K562 (cell line): ENCODE measurements around the gene PHF1. TPM values are rescaled to one million over a fixed set of nuclear protein-coding genes. Genes with fewer than 3 reads are reported as not detected.
A peak's percentile ranks its signal among the peaks of the same experiment; 100 is the strongest.

ENCODE experiments used
- ATF7 ChIP-seq: fragments of 450-650 bp; IDR thresholded peaks from 2 replicates; pipeline ENCODE4 v1.7.1; 2014; ENCODE audit warnings: mild to moderate bottlenecking, moderate library complexity
- CCAR2 ChIP-seq: fragments of 200-400 bp; formaldehyde crosslinking; IDR thresholded peaks from 2 replicates; pipeline ENCODE4 v1.6.1; 2017; ENCODE audit warnings: mild to moderate bottlenecking, low read depth, low read length
- CREB3L1 ChIP-seq: fragments of 450-650 bp; IDR thresholded peaks from 2 replicates; pipeline ENCODE4 v1.6.1; 2014; ENCODE audit warnings: low read depth, mild to moderate bottlenecking, moderate library complexity, borderline replicate concordance
- CREB5 ChIP-seq: fragments of 250-450 bp; sonication (Bioruptor Pico); IDR thresholded peaks from 2 replicates; pipeline ENCODE4 v1.5.0; 2020; ENCODE audit warnings: mild to moderate bottlenecking
- ESRRA ChIP-seq: fragments of 450-650 bp; IDR thresholded peaks from 2 replicates; pipeline ENCODE4 v1.6.1; 2014; ENCODE audit warnings: low read depth, mild to moderate bottlenecking, moderate library complexity, borderline replicate concordance
- MLX ChIP-seq, 2 experiments: fragments of 450-650 bp in 1 of 2; sonication (generic) in 1 of 2; formaldehyde crosslinking; conservative IDR thresholded peaks; 2 replicates each; pipeline versions ENCODE4 v1.4.0 to v1.8.1; 2020 to 2022; ENCODE audit warnings: mild to moderate bottlenecking in 1 of 2, missing genetic modification reagents in 1 of 2
- NR2C2 ChIP-seq, 2 experiments: fragments of 200-800 bp in 1 of 2; sonication (Bioruptor generic) in 1 of 2; sonication (generic) in 1 of 2; formaldehyde crosslinking in 1 of 2; IDR thresholded peaks; 2 replicates each; pipeline versions ENCODE4 v1.6.1 to v1.8.0; 2016 to 2022; ENCODE audit warnings: mild to moderate bottlenecking in 1 of 2, missing compliant biosample characterization in 1 of 2, missing genetic modification characterization in 1 of 2, missing genetic modification reagents in 1 of 2
- ZBTB1 ChIP-seq: sonication (generic); formaldehyde crosslinking; IDR thresholded peaks from 2 replicates; pipeline ENCODE4 v1.8.1; 2023; ENCODE audit warnings: missing genetic modification reagents, low read depth, mild to moderate bottlenecking, borderline replicate concordance
- ZBTB40 ChIP-seq, 2 experiments: fragments of 450-650 bp in 1 of 2; sonication (generic) in 1 of 2; formaldehyde crosslinking in 1 of 2; IDR thresholded peaks; 2 replicates each; pipeline versions ENCODE4 v1.7.1 to v1.9.0; 2016 to 2022; ENCODE audit warnings: inconsistent platforms in 1 of 2, mild to moderate bottlenecking in 1 of 2, missing genetic modification reagents in 1 of 2
- ZFP1 ChIP-seq: fragments of 450-650 bp; formaldehyde crosslinking; IDR thresholded peaks from 2 replicates; pipeline ENCODE4 v1.4.0; 2020; ENCODE audit warnings: mild to moderate bottlenecking, mixed read lengths
- ZFX ChIP-seq: sonication (generic); formaldehyde crosslinking; IDR thresholded peaks from 2 replicates; pipeline ENCODE4 v1.8.0; 2022; ENCODE audit warnings: mild to moderate bottlenecking, missing genetic modification reagents, moderate library complexity
- ZNF134 ChIP-seq: fragments of 250-450 bp; sonication (Bioruptor Pico); conservative IDR thresholded peaks from 2 replicates; pipeline ENCODE4 v1.4.0; 2020
- ZNF830 ChIP-seq: fragments of 250-450 bp; sonication (Bioruptor Pico); IDR thresholded peaks from 2 replicates; pipeline ENCODE4 v1.5.0; 2021; ENCODE audit warnings: mild to moderate bottlenecking
- polyA plus RNA-seq, 8 experiments: library from polyadenylated mRNA; depleted of rRNA in 4 of 8; stranded (reverse) in 5 of 8; unstranded in 3 of 8; fragments of >200 nt; fragmentation: Nextera tagmentation in 2 of 8; fragmentation: Illumina TruSeq in 1 of 8; extraction: Ambion mirVana in 2 of 8; extraction: Trizol in 1 of 8; gene quantifications; 2 replicates each; pipeline versions ENCODE4 v1.2.1 to v1.2.3, GENCODE V29; 2011 to 2014; ENCODE audit warnings: inconsistent platforms in 1 of 8, missing spikeins in 1 of 8
- total RNA-seq, 7 experiments: library from RNA; depleted of rRNA in 6 of 7; stranded (reverse); fragments of >200 nt in 6 of 7; fragmentation: Illumina TruSeq in 2 of 7; extraction: Trizol in 2 of 7; gene quantifications; 2 replicates each; pipeline versions ENCODE4 v1.2.1 to v1.2.3, GENCODE V29; 2011 to 2021; ENCODE audit warnings: low replicate concordance in 1 of 7

PHF1 gene
- total and polyA plus RNA-seq, 9 of the 15 experiments (the other 6 are each of a cell fraction or from before 2014, with no cell fraction given) = 3.7 to 64.2 (median 33.7) TPM

GRCh38 chr6:33417903-33418689 is 7.3 kb downstream of the PHF1 start, which contains the start of gene CUTA (continued):
- no peak for TF ChIP-seq ZNF134 (CRISPR knock-in tag)
- no peak; the same call in 1 of the 2 replicates for TF ChIP-seq ZBTB1 (CRISPR knock-in tag)
- no peak for TF ChIP-seq CREB5 (CRISPR knock-in tag)
- peak; percentile 82 for TF ChIP-seq ZBTB40 (IDR thresholded peaks at IDR 0.05)
- no peak for TF ChIP-seq ZBTB40 (CRISPR knock-in tag; IDR thresholded peaks at IDR 0.05)
- peak; percentile 95 for TF ChIP-seq ATF7
- no peak for TF ChIP-seq ZNF830 (CRISPR knock-in tag)
- no peak for TF ChIP-seq MLX (CRISPR knock-in tag; conservative IDR thresholded peaks at IDR 0.05)
- TF ChIP-seq NR2C2 (CRISPR knock-in tag; IDR thresholded peaks at IDR 0.05) = 0 out of 2 replicates have a peak, but pooled peaks have one; percentile 69
- peak; percentile 96 for TF ChIP-seq NR2C2 (tag; IDR thresholded peaks at IDR 0.05)
- TF ChIP-seq CCAR2 = no peak
- peak; percentile 100 for TF ChIP-seq CREB3L1
- TF ChIP-seq ESRRA = peak; percentile 64
- TF ChIP-seq ZFX (CRISPR knock-in tag) = peak; percentile 82
- no peak for TF ChIP-seq ZFP1 (CRISPR knock-in tag)
